Measurements from ENCODE around the gene ST8SIA4. TPM values are rescaled to one million over a fixed set of nuclear protein-coding genes. Genes with fewer than 3 reads are reported as not detected.
A peak's percentile ranks its signal among the peaks of the same experiment; 100 is the strongest.

Gene ST8SIA4
- total and polyA plus RNA-seq, 10 of the 15 experiments (the other 5 are each of a cell fraction or from before 2014, with no cell fraction given): 4.4 to 30.9 (median 19.5) TPM

- TF ChIP-seq ZNF274 (IDR thresholded peaks at IDR 0.05; ENCODE audit: insufficient read depth, insufficient read length) (no peak), ESRRA (IDR thresholded peaks at IDR 0.05; ENCODE audit: low read length) (no peak), SUPT20H (IDR thresholded peaks at IDR 0.05; ENCODE audit: borderline replicate concordance, control insufficient read depth, low read depth, low read length) (no peak), HSF1 (IDR thresholded peaks at IDR 0.05; ENCODE audit: low read depth, low read length) (no peak; the same call in 1 of the 2 replicates), EGR1 (IDR thresholded peaks at IDR 0.05; ENCODE audit: borderline replicate concordance in 1 of 2, low read depth in 2 of 2, low read length in 2 of 2) (no peak), CHD2 (IDR thresholded peaks at IDR 0.05; ENCODE audit: borderline replicate concordance, low read depth, low read length) (peak; percentile 63; the same call in 1 of the 2 replicates), CBX5 (IDR thresholded peaks at IDR 0.05; ENCODE audit: low read depth) (peak; percentile 96), BACH1 (IDR thresholded peaks at IDR 0.05; ENCODE audit: borderline replicate concordance) (peak; percentile 94; the same call in 1 of the 2 replicates), CHD1 (IDR thresholded peaks at IDR 0.05; ENCODE audit: low read depth, low read length) (no peak), MTA2 (IDR thresholded peaks at IDR 0.05; ENCODE audit: low read depth) (peak; percentile 99), TAF1 (IDR thresholded peaks at IDR 0.05; ENCODE audit: borderline replicate concordance, low read depth, low read length) (no peak), NR2F1 (conservative IDR thresholded peaks at IDR 0.05) (peak; percentile 80), IRF5 (IDR thresholded peaks at IDR 0.05; ENCODE audit: borderline replicate concordance) (no peak), KDM1A (IDR thresholded peaks at IDR 0.05; ENCODE audit: borderline replicate concordance) (no peak), BMI1 (IDR thresholded peaks at IDR 0.05; ENCODE audit: borderline replicate concordance) (peak; percentile 86), PML (IDR thresholded peaks at IDR 0.05; ENCODE audit: low read length) (peak; percentile 68), NFXL1 (IDR thresholded peaks at IDR 0.05; ENCODE audit: borderline replicate concordance) (no peak), NR2C1 (IDR thresholded peaks at IDR 0.05) (no peak), BCLAF1 (IDR thresholded peaks at IDR 0.05) (no peak), EZH2 (IDR thresholded peaks at IDR 0.05; ENCODE audit: borderline replicate concordance, control insufficient read depth, low read depth, low read length) (no peak), NBN (IDR thresholded peaks at IDR 0.05) (peak; percentile 78), CREM (IDR thresholded peaks at IDR 0.05; ENCODE audit: low read depth) (peak; percentile 80; the same call in 1 of the 2 replicates), ATF7 (IDR thresholded peaks at IDR 0.05; ENCODE audit: low read depth) (peak; percentile 91), ZBTB11 (CRISPR knock-in tag; IDR thresholded peaks at IDR 0.05) (no peak)
These were observed 50.1 kb downstream of the ST8SIA4 start (continued) for GRCh38 chr5:100852988-100853449.

Data from GM12878 (cell line).